GM19025 (cell line): Measurements from ENCODE around the gene TSPAN17.

Source experiments
- ATAC-seq: cut with Tn5 transposase; IDR thresholded peaks from one replicate; pipeline ENCODE4 v1.9.1; 2021; ENCODE audit warnings: mild to moderate bottlenecking, low read depth, moderate library complexity; ENCODE audit not compliant: unreplicated experiment

TSPAN17 gene

GRCh38 chr5:176639981-176640380 lies 7.3 kb upstream of the TSPAN17 start:
- ATAC-seq: no peak

- ATAC-seq: no peak
Observed at GRCh38 chr5:176640616-176641015, 6.7 kb upstream of the TSPAN17 start.

DNA sequence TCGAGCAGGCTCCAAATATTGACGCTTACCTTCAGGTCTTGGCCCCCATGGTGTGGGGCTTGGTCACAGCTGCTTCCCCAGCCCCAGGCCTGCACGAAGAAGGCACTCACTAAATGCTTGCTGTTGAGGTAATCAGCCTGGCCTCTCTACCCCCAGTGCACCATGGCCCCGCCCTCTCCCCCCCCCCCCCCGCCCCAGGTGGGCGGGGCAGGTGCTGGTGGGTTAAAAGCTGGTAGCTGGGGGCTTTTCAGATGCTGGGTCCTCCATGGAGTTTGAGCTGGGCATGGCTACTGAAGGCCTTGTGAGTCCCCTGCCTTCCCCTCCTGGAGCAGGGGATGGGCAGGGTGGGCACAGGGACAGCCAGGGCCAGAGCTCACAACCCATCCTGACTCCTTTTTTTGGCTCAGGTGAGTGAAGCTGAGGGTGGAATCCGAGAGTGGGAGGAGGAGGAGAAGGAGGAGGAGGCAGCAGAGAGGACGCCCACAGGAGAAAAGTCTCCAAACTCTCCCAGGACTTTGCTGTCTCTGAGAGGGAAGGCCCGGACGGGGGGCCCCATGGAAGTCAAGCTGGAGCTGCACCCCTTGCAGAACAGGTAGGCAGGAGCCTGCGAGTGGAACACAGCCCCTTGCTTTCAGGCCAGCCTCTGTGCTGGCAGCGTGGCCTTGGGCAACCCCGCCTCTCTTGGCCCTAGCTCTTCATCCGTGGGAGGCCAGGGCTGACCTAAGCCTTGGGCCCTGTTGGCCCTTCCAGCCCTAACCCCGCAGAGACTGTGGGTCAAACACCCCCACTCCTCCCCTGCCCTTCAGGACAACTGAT lies 4.4 kb upstream of the TSPAN17 start:
- ATAC-seq: no peak

- no peak for ATAC-seq
Observed at GRCh38 chr5:176643491-176644219, 3.6 kb upstream of the TSPAN17 start.

GRCh38 chr5:176644294-176644693 lies 3.0 kb upstream of the TSPAN17 start:
- ATAC-seq: no peak

DNA sequence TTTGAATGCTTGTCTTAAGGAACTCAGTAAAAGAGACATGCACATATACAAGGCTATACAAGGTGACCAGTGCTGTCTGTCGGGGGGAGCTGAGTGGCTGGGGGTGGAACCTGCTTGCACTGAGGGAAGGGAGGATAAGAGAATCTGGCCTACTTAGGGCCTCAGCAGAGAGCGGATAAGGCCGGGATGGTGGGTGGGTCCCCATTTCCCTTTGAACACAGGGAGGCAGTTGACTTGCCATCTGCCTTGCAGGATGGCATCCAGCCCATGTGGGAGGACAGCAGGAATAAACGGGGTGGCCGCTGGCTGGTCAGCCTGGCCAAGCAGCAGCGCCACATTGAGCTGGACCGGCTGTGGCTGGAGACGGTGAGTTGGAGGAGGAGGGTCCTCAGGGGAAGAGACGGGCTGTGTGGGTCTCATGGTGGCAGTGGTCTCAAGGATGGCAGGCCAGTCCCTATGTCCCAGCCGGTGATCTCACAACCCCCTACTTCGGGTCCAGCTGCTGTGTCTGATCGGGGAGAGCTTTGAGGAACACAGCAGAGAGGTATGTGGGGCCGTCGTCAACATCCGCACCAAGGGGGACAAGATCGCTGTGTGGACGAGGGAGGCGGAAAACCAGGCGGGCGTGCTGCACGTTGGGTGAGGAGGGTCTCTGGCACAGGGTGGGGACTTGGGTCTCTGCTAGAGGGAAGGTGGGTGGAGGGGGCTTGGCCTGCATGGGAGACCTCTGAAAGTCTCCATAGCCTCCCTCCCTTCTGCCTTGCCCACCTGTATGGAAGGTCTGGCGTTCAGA lies 2.2 kb upstream of the TSPAN17 start:
- ATAC-seq: no peak

- ATAC-seq: no peak
Observed at GRCh38 chr5:176646049-176646706, 1.1 kb upstream of the TSPAN17 start.

DNA sequence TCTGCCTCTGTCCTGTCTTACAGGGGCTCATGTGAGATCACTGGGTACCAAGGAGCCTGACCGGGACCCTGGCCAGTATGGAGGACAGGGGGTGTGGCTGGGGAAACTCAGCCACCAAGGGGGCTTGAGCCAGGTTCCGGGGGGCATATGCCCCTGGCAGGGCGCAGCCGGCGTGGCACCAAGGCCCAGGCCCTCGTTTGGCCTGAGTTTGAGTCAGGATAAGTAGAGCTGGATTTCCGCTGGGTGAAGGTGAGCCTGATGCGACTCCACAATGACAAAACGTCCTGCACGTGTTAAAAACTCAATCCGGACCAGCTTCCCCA lies 616 bp upstream of the TSPAN17 start:
- peak; percentile 9 for ATAC-seq

DNA sequence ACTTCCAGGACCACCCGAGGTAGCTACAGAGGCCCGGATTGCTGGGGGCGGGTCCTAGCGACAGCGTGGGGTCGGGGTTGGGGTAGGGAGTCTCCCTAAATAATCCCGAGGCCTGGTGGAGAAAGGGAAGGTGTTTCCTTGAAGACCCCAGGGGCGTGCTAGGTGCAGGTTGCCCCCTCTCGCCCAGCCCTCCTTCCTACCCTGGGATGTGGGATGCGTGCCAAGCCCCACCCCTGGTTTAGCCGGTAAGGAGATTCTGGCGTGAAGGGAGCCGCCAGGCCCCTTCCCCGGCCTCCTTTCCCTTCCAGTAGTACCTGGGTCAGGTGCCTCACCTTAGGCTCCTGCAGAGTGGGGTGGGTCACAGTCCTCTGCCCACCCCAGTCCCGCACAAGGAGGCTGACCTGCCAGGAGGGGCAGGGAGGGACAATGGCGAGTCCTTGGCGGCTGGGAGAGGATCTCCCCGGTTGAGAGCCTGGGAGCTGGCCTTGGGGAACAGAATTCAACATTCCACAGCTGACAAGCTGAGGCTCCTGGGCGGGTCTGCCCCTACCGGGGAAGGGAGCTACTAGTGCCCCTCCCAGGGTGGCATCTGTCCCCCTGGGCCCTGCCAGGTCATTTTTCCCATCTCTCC lies 674 bp downstream of the TSPAN17 start:
- no peak for ATAC-seq

DNA sequence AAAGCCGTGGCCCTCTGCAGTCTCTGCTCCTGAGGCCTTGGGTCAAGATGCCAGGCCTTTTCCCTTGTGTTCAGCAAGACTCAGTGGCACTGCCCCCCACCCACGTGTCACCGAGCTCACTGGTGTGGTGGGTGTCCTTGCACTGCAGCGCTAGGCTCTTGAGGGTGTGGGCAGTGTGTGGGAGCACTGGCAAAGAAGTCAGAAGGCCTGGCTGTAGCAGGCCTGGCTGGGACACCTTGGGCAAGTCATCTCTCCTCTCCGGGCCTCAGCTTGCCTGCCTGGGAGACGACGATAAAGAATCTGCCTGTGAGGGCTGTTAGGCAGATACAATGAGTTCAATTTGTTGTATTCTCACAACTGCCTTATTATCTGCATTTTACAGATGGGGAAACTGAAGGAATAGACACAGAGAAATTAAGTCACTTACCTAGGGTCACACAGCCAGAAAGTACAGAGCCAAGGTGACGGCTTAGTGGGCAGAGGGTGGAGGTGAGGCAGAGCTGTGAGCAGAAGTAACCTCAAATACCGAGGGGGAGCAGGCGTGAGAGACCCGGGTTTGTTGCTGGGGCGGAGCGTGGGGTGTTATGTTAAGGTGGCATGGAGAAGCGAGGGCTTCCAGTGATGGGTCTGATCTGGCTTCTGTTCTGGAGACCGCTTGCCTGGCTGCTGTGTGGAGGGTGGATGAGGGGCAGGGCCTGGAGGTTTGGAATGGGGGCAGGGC lies 1.4 kb downstream of the TSPAN17 start:
- no peak for ATAC-seq

- ATAC-seq: no peak
Observed at GRCh38 chr5:176650354-176650884, 3.1 kb downstream of the TSPAN17 start.

DNA sequence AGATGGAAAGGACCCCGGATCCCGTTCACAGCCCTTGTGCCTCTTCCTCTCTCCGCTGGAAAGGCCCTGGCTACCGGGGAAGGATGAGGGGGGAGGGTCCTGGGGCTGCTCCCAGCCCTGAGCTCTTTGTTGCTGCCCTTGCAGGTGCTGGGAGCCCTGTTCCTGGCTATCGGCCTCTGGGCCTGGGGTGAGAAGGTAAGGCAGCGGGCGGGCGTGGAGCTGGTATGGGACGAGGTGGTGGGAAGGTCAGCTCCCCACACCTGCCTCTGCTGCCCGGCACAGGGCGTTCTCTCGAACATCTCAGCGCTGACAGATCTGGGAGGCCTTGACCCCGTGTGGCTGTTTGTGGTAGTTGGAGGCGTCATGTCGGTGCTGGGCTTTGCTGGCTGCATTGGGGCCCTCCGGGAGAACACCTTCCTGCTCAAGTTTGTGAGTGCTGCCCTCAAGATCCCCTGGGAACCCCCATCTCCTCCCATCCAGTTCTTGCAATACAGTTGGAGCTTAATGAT lies 4.2 kb downstream of the TSPAN17 start:
- no peak for ATAC-seq

DNA sequence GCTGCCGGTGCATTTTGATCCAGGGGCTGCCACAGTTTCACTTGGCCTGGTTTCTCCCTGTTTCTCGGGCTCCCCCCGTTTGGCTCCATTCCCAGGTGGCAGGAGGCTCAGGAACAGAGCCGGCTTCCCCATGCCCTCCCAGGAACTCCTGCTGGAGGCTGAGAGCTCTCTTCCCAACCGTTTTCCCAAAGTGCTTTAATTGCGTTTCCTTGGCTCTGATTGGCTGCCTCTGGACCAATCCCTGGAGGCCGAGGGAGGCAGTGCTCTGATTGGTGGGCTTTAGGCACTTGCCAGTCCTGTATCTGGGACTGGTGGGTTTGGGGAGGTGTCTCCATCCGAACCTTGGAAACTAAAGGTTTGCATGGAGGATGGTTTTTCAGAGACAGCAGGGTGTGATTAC lies 4.9 kb downstream of the TSPAN17 start:
- no peak for ATAC-seq

- no peak for ATAC-seq
Observed at GRCh38 chr5:176653401-176654385, 6.4 kb downstream of the TSPAN17 start.

DNA sequence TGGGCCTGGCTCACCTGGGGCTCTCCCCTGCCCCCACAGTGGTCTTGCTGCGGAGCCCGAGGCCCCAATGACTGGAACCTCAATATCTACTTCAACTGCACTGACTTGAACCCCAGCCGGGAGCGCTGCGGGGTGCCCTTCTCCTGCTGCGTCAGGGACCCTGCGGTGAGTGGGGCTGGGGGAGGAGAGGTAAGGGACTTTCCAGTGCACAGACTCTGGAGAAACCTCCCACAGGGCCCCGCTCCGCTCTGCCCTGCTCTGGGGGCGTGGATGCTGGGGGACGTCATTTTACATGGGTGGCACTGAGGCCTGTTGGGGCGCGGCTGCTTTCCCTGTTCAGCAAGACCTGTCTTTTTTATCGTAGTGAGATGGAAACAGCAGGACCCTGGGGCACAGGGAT lies 7.6 kb downstream of the TSPAN17 start:
- ATAC-seq: no peak

- no peak for ATAC-seq
Observed at GRCh38 chr5:176656467-176656990, 9.2 kb downstream of the TSPAN17 start.

DNA sequence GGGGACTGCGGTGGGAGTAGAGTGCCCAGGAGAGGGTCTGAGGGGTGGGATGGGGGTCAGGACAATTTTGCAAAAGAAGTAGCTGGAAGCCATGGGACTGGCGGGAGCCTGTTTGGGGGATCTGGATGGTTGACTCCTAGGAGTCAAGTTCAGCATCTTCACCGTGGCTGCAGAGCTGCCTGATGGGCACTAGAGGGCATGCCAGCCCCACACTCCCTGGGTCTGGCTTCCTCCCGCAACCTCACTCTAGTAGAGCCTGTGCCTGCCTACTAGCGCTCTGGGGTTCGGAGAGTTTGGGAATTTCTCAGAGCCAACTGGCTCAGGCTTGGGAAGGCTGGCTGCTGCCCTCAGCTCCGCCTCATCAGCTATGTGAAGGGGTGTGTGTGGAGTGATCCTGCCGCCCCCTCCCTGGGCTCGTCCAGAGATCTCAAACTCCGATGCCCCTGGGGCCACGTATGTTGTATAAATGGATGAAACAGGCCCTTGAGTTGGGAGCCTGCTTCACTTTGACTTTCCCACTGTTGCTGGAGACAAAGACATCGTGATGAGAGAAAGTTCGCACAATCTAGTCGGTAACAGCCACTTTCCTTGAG lies 10.8 kb downstream of the TSPAN17 start:
- peak; percentile 36 for ATAC-seq
